DND-41 (cell line): Measurements from ENCODE around the gene POU2AF3.

ENCODE experiments used
- ATAC-seq: fragments of 200-7000 bp; cut with Tn5 transposase; 3 replicates; pipeline ENCODE4 v1.9.1; 2021; ENCODE audit warnings: low read depth; ENCODE audit not compliant: insufficient read depth
- DNase-seq: peaks from one replicate; pipeline ENCODE4 v3.0.0-alpha.2; 2020
- H2AFZ ChIP-seq: 2 replicates; pipeline ENCODE4 v1.6.0; 2012; ENCODE audit warnings: low read depth, low read length
- H3K27ac ChIP-seq: 2 replicates; pipeline ENCODE4 v1.5.1; 2012; ENCODE audit warnings: low read length, inconsistent platforms
- H3K27me3 ChIP-seq: fragments of 200-600 bp; sonication (generic); 2 replicates; pipeline ENCODE4 v1.6.0; 2012; ENCODE audit warnings: low read length, mild to moderate bottlenecking, inconsistent platforms; ENCODE audit not compliant: insufficient read depth, poor library complexity
- H3K36me3 ChIP-seq: 2 replicates; pipeline ENCODE4 v1.5.1; 2012; ENCODE audit warnings: low read length, inconsistent platforms; ENCODE audit not compliant: insufficient read depth
- H3K4me1 ChIP-seq: 2 replicates; pipeline ENCODE4 v1.5.1; 2012; ENCODE audit warnings: mild to moderate bottlenecking, low read length; ENCODE audit not compliant: insufficient read depth
- H3K4me2 ChIP-seq: 2 replicates; pipeline ENCODE4 v1.6.0; 2012; ENCODE audit warnings: mild to moderate bottlenecking, moderate library complexity, low read length, inconsistent platforms; ENCODE audit not compliant: insufficient read depth
- H3K4me3 ChIP-seq, 2 experiments: fragments of 200-600 bp in 1 of 2; shearing (Covaris generic) in 1 of 2; 2 replicates each; pipeline ENCODE4 v1.5.1; 2012 to 2016; ENCODE audit warnings: inconsistent platforms in 2 of 2, low read length in 2 of 2, mild to moderate bottlenecking in 2 of 2, low read depth in 1 of 2, moderate library complexity in 1 of 2
- H3K79me2 ChIP-seq: 2 replicates; pipeline ENCODE4 v1.6.0; 2012; ENCODE audit warnings: low read length, inconsistent platforms; ENCODE audit not compliant: insufficient read depth
- H3K9ac ChIP-seq: 2 replicates; pipeline ENCODE4 v1.6.0; 2012; ENCODE audit warnings: low read depth, mild to moderate bottlenecking, inconsistent platforms, low read length, moderate library complexity
- H3K9me3 ChIP-seq: 2 replicates; pipeline ENCODE4 v1.5.1; 2012; ENCODE audit warnings: low read length, moderate library complexity, mild to moderate bottlenecking, inconsistent platforms; ENCODE audit not compliant: insufficient read depth, severe bottlenecking
- H4K20me1 ChIP-seq: 2 replicates; pipeline ENCODE4 v1.6.0; 2012; ENCODE audit warnings: low read length; ENCODE audit not compliant: insufficient read depth
- EZH2 ChIP-seq: IDR thresholded peaks from 3 replicates; pipeline ENCODE4 v1.6.1; 2012; ENCODE audit warnings: borderline replicate concordance, low read depth, mild to moderate bottlenecking, moderate library complexity, low read length, inconsistent platforms; ENCODE audit not compliant: severe bottlenecking
- TF ChIP-seq, protein P1 (sequence below): IDR thresholded peaks from 2 replicates; pipeline ENCODE4 v1.5.1; 2012; ENCODE audit warnings: borderline replicate concordance, low read length, moderate library complexity, mild to moderate bottlenecking; ENCODE audit not compliant: poor library complexity, severe bottlenecking; ENCODE audit errors: extremely low read depth

The POU2AF3 gene

DNA sequence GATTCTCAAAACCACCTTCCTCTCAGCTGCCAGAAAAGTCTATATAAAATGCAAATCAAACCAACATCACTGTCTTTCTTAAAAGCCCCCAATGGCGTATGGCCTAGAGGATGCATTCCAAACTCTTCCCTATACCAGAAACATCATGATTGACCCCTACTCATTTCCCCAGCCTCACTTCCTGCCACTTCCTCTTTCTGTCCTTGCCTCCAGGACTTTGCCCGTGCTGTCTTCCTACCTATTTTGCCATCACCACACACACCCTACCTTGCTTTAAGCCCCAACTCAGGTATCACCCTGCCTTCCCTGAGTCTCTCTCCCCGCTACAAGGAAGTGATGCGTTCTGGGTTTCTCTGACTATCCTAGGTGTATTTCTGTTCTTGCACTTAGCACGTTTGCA lies 44.7 kb upstream of the POU2AF3 start:
- Histone ChIP-seq H3K27ac (no peak overlapping the region), H2AFZ (no peak overlapping the region), H4K20me1 (no peaks in the 10 kb centered on the region), H3K9me3 (no peaks in the 10 kb centered on the region), H3K79me2 (no peaks in the 10 kb centered on the region), H3K4me3 (no peak overlapping the region), H3K36me3 (no peaks in the 10 kb centered on the region), H3K9ac (no peak overlapping the region), H3K4me1 (no peaks in the 10 kb centered on the region), H3K27me3 (no peaks in the 10 kb centered on the region), H3K4me2 (no peak overlapping the region)
- no peak for TF ChIP-seq EZH2
- TF ChIP-seq, protein P1, sequence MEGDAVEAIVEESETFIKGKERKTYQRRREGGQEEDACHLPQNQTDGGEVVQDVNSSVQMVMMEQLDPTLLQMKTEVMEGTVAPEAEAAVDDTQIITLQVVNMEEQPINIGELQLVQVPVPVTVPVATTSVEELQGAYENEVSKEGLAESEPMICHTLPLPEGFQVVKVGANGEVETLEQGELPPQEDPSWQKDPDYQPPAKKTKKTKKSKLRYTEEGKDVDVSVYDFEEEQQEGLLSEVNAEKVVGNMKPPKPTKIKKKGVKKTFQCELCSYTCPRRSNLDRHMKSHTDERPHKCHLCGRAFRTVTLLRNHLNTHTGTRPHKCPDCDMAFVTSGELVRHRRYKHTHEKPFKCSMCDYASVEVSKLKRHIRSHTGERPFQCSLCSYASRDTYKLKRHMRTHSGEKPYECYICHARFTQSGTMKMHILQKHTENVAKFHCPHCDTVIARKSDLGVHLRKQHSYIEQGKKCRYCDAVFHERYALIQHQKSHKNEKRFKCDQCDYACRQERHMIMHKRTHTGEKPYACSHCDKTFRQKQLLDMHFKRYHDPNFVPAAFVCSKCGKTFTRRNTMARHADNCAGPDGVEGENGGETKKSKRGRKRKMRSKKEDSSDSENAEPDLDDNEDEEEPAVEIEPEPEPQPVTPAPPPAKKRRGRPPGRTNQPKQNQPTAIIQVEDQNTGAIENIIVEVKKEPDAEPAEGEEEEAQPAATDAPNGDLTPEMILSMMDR: no peak
- no peak for DNase-seq
- no peak for ATAC-seq

DNA sequence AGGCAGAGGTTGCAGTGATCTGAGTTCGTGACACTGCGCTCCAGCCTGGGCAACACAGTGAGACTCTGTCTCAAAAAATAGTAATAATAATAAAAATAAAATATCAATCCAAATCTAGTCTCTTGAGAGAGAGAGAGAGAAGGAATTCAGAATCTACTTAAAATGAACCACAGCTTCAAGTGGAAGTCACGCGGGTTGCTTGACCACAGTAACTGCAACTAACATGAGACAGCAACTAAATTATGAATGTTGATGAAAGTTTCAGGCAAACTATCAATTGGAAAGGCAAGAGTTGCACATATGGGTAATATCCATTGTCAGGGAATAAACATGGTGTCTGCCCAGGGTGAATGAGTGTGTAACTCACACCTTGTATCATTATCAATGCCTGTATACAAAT lies 40.3 kb upstream of the POU2AF3 start:
- no peaks in the 10 kb centered on the region for H4K20me1 ChIP-seq
- no peak overlapping the region for H3K27ac ChIP-seq
- no peak overlapping the region for H2AFZ ChIP-seq
- no peak overlapping the region for H3K4me3 ChIP-seq
- H3K27me3 ChIP-seq: peaks cover 13% of the 10 kb centered on the region
- DNase-seq: no peak
- H3K4me1 ChIP-seq: no peaks in the 10 kb centered on the region
- no peaks in the 10 kb centered on the region for H3K9me3 ChIP-seq
- no peaks in the 10 kb centered on the region for H3K36me3 ChIP-seq
- no peak for TF ChIP-seq EZH2
- TF ChIP-seq, protein P1: no peak
- ATAC-seq: no peak
- no peaks in the 10 kb centered on the region for H3K79me2 ChIP-seq
- no peak overlapping the region for H3K9ac ChIP-seq
- no peak overlapping the region for H3K4me2 ChIP-seq

DNA sequence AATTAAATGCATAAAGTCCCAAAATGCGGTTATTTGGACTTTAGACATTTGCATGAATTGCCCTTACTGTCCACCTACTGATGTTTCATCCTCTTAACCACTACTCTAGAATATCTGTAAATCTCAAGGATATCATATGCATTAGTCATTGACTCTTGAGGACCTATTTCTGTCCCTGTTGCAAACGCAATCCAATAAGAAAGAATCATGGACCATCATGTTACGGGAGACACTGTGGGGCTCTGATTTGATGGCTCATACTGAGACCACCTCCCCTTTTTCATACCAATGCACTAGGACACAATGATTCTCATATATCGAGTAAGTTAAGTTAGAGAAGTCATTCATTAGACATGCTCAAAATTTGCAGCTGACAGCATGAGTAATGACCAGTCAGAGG lies 38.5 kb upstream of the POU2AF3 start:
- no peak for ATAC-seq

More for the DNA sequence above, 38.5 kb upstream of the POU2AF3 start:
- Histone ChIP-seq H4K20me1 (no peaks in the 10 kb centered on the region), H3K4me3 (no peak overlapping the region), H3K27ac (no peak overlapping the region), H3K79me2 (no peaks in the 10 kb centered on the region), H3K36me3 (no peaks in the 10 kb centered on the region), H3K4me1 (no peaks in the 10 kb centered on the region), H3K4me2 (no peak overlapping the region), H3K9ac (no peak overlapping the region), H2AFZ (no peak overlapping the region), H3K27me3 (peaks cover 13% of the 10 kb centered on the region), H3K9me3 (no peaks in the 10 kb centered on the region)
- no peak for DNase-seq
- TF ChIP-seq EZH2: no peak
- TF ChIP-seq, protein P1: no peak
